Upper lobe of right lung (tissue), 1 donor: ENCODE results near the gene LOXHD1. TPM values are rescaled to one million over a fixed set of nuclear protein-coding genes. Genes with fewer than 3 reads are reported as not detected.

Experiments used
- ATAC-seq: fragments of 200-7000 bp; cut with Tn5 transposase; one replicate; pipeline ENCODE4 v1.9.1; 2020; ENCODE audit warnings: mild to moderate bottlenecking, moderate library complexity
- DNase-seq: peaks from one replicate; pipeline ENCODE4 v3.0.0-alpha.2; 2020
- H3K27ac ChIP-seq: fragments of 200-600 bp; one replicate; pipeline ENCODE4 v1.8.0; 2022
- H3K27me3 ChIP-seq: fragments of 200-600 bp; one replicate; pipeline ENCODE4 v1.8.0; 2022; ENCODE audit warnings: mild to moderate bottlenecking
- H3K36me3 ChIP-seq: fragments of 200-600 bp; one replicate; pipeline ENCODE4 v1.8.0; 2022
- H3K4me1 ChIP-seq: fragments of 200-600 bp; one replicate; pipeline ENCODE4 v1.8.0; 2022
- H3K4me3 ChIP-seq: fragments of 200-600 bp; one replicate; pipeline ENCODE4 v1.8.0; 2022; ENCODE audit warnings: mild to moderate bottlenecking
- H3K9me3 ChIP-seq: fragments of 200-600 bp; one replicate; pipeline ENCODE4 v1.8.0; 2022
- CTCF ChIP-seq: fragments of 200-600 bp; IDR thresholded peaks from one replicate; pipeline ENCODE4 v1.8.0; 2022; ENCODE audit warnings: antibody characterized with exemption
- intact Hi-C: fragments of 100-400 bp; cut with DNase I; formaldehyde crosslinking; loops from one replicate; pipeline ENCODE4 v1.11.0; 2022
- total RNA-seq: library from RNA; stranded (reverse); fragmentation: NEBNext Ultra II Directional; extraction: Animal tissue kit (Norgen Biotek cat#: 25700); gene quantifications from one replicate; pipeline ENCODE4 v1.2.1, GENCODE V29; 2021
- donor health status: DM: no; HTN: yes; CAD: no; lungs with severe emphysema.

The LOXHD1 gene
- total RNA-seq, 1 donor from 2014 or later = 2.7 TPM

- Histone ChIP-seq H3K4me3 (no peak overlapping the region), H3K9me3 (no peaks in the 10 kb centered on the region), H3K4me1 (no peaks in the 10 kb centered on the region), H3K27me3 (no peaks in the 10 kb centered on the region), H3K36me3 (no peaks in the 10 kb centered on the region), H3K27ac (no peak overlapping the region)
- TF ChIP-seq CTCF = no peak
- ATAC-seq = no peak
- intact Hi-C loops = no loop called here
- no peak for DNase-seq
These were observed 178.2 kb downstream of the LOXHD1 start for GRCh38 chr18:46478796-46479195.

GRCh38 chr18:46477425-46478011 lies 179.5 kb downstream of the LOXHD1 start:
- DNase-seq (no peak), ATAC-seq (no peak)
- Histone ChIP-seq H3K4me1 (no peaks in the 10 kb centered on the region), H3K9me3 (no peaks in the 10 kb centered on the region), H3K36me3 (no peaks in the 10 kb centered on the region), H3K27ac (no peak overlapping the region), H3K4me3 (no peak overlapping the region), H3K27me3 (no peaks in the 10 kb centered on the region)
- intact Hi-C loops = no loop called here
- TF ChIP-seq CTCF = no peak

GRCh38 chr18:46475390-46475752 lies 181.6 kb downstream of the LOXHD1 start:
- Histone ChIP-seq H3K27me3 (no peaks in the 10 kb centered on the region), H3K4me1 (no peaks in the 10 kb centered on the region), H3K36me3 (no peaks in the 10 kb centered on the region), H3K27ac (no peak overlapping the region), H3K4me3 (no peak overlapping the region), H3K9me3 (no peaks in the 10 kb centered on the region)
- TF ChIP-seq CTCF = no peak
- intact Hi-C loops = no loop called here
- DNase-seq (no peak), ATAC-seq (no peak)

- no peak overlapping the region for H3K27ac ChIP-seq
- no peak overlapping the region for H3K4me3 ChIP-seq
- intact Hi-C loops = no loop called here
- H3K27me3 ChIP-seq = no peaks in the 10 kb centered on the region
- no peaks in the 10 kb centered on the region for H3K9me3 ChIP-seq
- H3K36me3 ChIP-seq = no peaks in the 10 kb centered on the region
- H3K4me1 ChIP-seq = no peaks in the 10 kb centered on the region
- no peak for TF ChIP-seq CTCF
- DNase-seq (peak; percentile 43), ATAC-seq (no peak)
These were observed 182.3 kb downstream of the LOXHD1 start for GRCh38 chr18:46474487-46475389.

GRCh38 chr18:46471809-46472498 lies 185.1 kb downstream of the LOXHD1 start:
- Histone ChIP-seq H3K36me3 (no peaks in the 10 kb centered on the region), H3K9me3 (no peaks in the 10 kb centered on the region), H3K4me1 (no peaks in the 10 kb centered on the region), H3K27me3 (no peaks in the 10 kb centered on the region), H3K27ac (no peak overlapping the region), H3K4me3 (no peak overlapping the region)
- DNase-seq (no peak), ATAC-seq (no peak)
- no peak for TF ChIP-seq CTCF
- intact Hi-C loops = no loop called here
